Spleen (tissue), 7 donors: ENCODE measurements around the gene RNASEH1.

ENCODE experiments used
- CTCF ChIP-seq, 11 experiments: fragments of 200-600 bp in 7 of 11; fragments of 450-650 bp in 4 of 11; sonication (generic) in 4 of 11; IDR thresholded peaks in 8 of 11; conservative IDR thresholded peaks in 3 of 11; 1 replicate in 7 of 11; 2 replicates in 4 of 11; pipeline versions ENCODE4 v1.4.0 to v1.8.0; 2016 to 2021; ENCODE audit warnings: antibody characterized with exemption in 11 of 11, inconsistent platforms in 4 of 11, mild to moderate bottlenecking in 1 of 11
- POLR2A ChIP-seq, 3 donors: fragments of 450-650 bp; IDR thresholded peaks; one replicate each; pipeline ENCODE4 v1.5.1; 2017; ENCODE audit warnings: antibody characterized with exemption in 3 of 3, mild to moderate bottlenecking in 1 of 3
- POLR2AphosphoS5 ChIP-seq, 3 donors: sonication (generic); formaldehyde crosslinking; IDR thresholded peaks; one replicate each; pipeline ENCODE4 v1.5.1; 2017; ENCODE audit warnings: antibody characterized with exemption in 3 of 3
- donor health status: DM: no; HTN: no; CAD: no; lungs with moderate emphysema.
- donor health status: DM: no; HTN: no; CAD: no.
- donor health status: DM: no; HTN: no; CAD: no.

- TF ChIP-seq CTCF (IDR thresholded peaks at IDR 0.05 in 8 of 11, conservative IDR thresholded peaks at IDR 0.05 in 3 of 11), result no peak
- no peak for TF ChIP-seq POLR2A (IDR thresholded peaks at IDR 0.05)
- no peak for TF ChIP-seq POLR2AphosphoS5 (IDR thresholded peaks at IDR 0.05)
Measured at GRCh38 chr2:3516831-3517230, 41.3 kb downstream of the RNASEH1 start.
